SU-DHL-6 (cell line): ENCODE measurements around the gene NLN.
"Not testable (repeated sequence)": the region's sequence is repeated elsewhere in the genome, so short reads cannot be mapped to it uniquely, and the experiment has no call there.

ENCODE experiments used
- H2AFZ ChIP-seq: fragments of 200-600 bp; sonication (generic); 2 replicates; pipeline ENCODE4 v1.6.1; 2014; ENCODE audit warnings: low read depth, mild to moderate bottlenecking, moderate library complexity, mixed read lengths, antibody characterized with exemption, low read length; ENCODE audit not compliant: severe bottlenecking
- H3F3A ChIP-seq: fragments of 200-600 bp; shearing (Covaris generic); 2 replicates; pipeline ENCODE4 v1.6.0; 2016; ENCODE audit warnings: antibody characterized with exemption, mild to moderate bottlenecking; ENCODE audit not compliant: insufficient read depth
- H3K27ac ChIP-seq: fragments of 200-600 bp; sonication (generic); 2 replicates; pipeline ENCODE4 v1.5.1; 2016; ENCODE audit warnings: low read depth, mild to moderate bottlenecking, low read length, moderate library complexity, mixed read lengths
- H3K27me3 ChIP-seq: fragments of 200-600 bp; sonication (generic), shearing (Covaris generic); 2 replicates; pipeline ENCODE4 v1.6.0; 2014; ENCODE audit warnings: mild to moderate bottlenecking, low read length
- H3K36me3 ChIP-seq: fragments of 200-600 bp; sonication (generic); 2 replicates; pipeline ENCODE4 v1.6.1; 2014; ENCODE audit warnings: mild to moderate bottlenecking, low read length, mixed read lengths
- H3K4me2 ChIP-seq: fragments of 300-600, 200-600 bp; shearing (Covaris generic), sonication (generic); 2 replicates; pipeline ENCODE4 v1.6.0; 2014; ENCODE audit warnings: low read length, low read depth, mild to moderate bottlenecking; ENCODE audit not compliant: poor library complexity, severe bottlenecking
- H3K4me3 ChIP-seq: fragments of 200-600 bp; sonication (generic); 2 replicates; pipeline ENCODE4 v1.5.1; 2014; ENCODE audit warnings: antibody characterized with exemption, low read length, mild to moderate bottlenecking, mixed read lengths; ENCODE audit not compliant: insufficient read depth, poor library complexity, severe bottlenecking
- H3K79me2 ChIP-seq: fragments of 200-600 bp; sonication (generic); 2 replicates; pipeline ENCODE4 v1.6.1; 2014; ENCODE audit warnings: mild to moderate bottlenecking, low read length, moderate library complexity; ENCODE audit not compliant: insufficient read depth
- H3K9ac ChIP-seq: fragments of 200-600 bp; sonication (generic); 2 replicates; pipeline ENCODE4 v1.7.0; 2014; ENCODE audit warnings: mild to moderate bottlenecking, low read length
- H3K9me2 ChIP-seq: fragments of 200-600 bp; sonication (generic); replicated peaks from 2 replicates; pipeline ENCODE4 v1.6.1; 2014; ENCODE audit warnings: low read length; ENCODE audit not compliant: insufficient read depth
- H3K9me3 ChIP-seq: fragments of 200-600 bp; sonication (generic); 2 replicates; pipeline ENCODE4 v1.6.1; 2014; ENCODE audit warnings: low read length, mixed read lengths; ENCODE audit not compliant: insufficient read depth
- H4K20me1 ChIP-seq: fragments of 200-600 bp; sonication (generic); 2 replicates; pipeline ENCODE4 v1.6.1; 2014; ENCODE audit warnings: low read depth, mild to moderate bottlenecking, antibody characterized with exemption, low read length, moderate library complexity, mixed read lengths
- EZH2phosphoT487 ChIP-seq: fragments of 200-600 bp; sonication (generic), shearing (Covaris generic); conservative IDR thresholded peaks from 2 replicates; pipeline ENCODE4 v1.6.1; 2018; ENCODE audit warnings: mild to moderate bottlenecking, antibody characterized with exemption, low read length, moderate library complexity, mixed read lengths
- TF ChIP-seq, protein P1 (sequence below): fragments of 200-600 bp; sonication (generic); IDR thresholded peaks from one replicate; pipeline ENCODE4 v1.5.1; 2017; ENCODE audit warnings: antibody characterized with exemption, mild to moderate bottlenecking, low read length, moderate library complexity; ENCODE audit not compliant: insufficient read depth, poor library complexity, severe bottlenecking

Gene NLN

DNA sequence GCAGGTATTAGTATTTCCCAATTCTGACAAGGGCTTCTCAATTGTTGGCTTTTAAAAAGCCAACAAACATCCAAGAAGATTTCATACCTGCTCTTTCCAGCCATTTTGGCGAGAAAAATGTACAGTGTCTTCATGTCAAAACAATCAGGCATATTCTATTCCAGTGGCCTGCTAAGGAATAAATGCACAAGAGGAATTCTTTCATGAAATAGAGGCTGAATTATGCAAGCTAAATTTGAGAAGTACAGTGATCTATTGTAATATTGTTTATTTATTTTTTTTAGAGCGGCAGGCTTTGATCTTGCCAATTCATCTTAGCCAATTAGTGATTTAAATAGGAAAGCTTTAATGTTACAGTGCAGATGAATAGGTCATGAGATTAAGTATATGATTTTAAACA is 49.3 kb downstream of the NLN start:
- H4K20me1 ChIP-seq = no peaks in the 10 kb centered on the region
- TF ChIP-seq, protein P1, sequence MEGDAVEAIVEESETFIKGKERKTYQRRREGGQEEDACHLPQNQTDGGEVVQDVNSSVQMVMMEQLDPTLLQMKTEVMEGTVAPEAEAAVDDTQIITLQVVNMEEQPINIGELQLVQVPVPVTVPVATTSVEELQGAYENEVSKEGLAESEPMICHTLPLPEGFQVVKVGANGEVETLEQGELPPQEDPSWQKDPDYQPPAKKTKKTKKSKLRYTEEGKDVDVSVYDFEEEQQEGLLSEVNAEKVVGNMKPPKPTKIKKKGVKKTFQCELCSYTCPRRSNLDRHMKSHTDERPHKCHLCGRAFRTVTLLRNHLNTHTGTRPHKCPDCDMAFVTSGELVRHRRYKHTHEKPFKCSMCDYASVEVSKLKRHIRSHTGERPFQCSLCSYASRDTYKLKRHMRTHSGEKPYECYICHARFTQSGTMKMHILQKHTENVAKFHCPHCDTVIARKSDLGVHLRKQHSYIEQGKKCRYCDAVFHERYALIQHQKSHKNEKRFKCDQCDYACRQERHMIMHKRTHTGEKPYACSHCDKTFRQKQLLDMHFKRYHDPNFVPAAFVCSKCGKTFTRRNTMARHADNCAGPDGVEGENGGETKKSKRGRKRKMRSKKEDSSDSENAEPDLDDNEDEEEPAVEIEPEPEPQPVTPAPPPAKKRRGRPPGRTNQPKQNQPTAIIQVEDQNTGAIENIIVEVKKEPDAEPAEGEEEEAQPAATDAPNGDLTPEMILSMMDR = no peak
- no peak for TF ChIP-seq EZH2phosphoT487

DNA sequence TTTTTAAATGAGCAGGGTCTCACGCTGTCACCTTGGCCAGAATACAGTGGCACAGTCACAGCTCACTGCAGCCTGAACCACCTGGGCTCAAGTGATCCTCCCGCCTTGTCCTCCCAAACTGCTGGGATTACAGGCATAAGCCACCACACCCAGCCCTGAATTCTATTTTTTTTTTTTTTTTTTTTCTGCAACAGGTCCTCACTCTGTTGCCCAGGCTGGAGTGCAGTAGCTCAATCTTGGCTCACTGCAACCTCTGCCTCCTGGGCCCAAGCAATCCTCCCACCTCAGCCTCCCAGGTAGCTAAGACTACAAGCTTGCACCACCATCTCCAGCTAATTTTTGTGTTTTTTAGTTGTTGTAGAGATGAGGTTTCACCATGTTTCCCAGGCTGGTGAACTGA is 51.0 kb downstream of the NLN start:
- not testable (repeated sequence) for H3K9ac ChIP-seq

More for the DNA sequence above, 49.3 kb downstream of the NLN start:
- Histone ChIP-seq H3K9me3 (no peaks in the 10 kb centered on the region), H3K4me2 (no peak overlapping the region), H3K9me2 (no peaks in the 10 kb centered on the region), H3K27me3 (no peaks in the 10 kb centered on the region), H2AFZ (no peak overlapping the region), H3F3A (no peaks in the 10 kb centered on the region), H3K4me3 (no peak overlapping the region), H3K36me3 (no peaks in the 10 kb centered on the region), H3K27ac (no peak overlapping the region), H3K79me2 (no peaks in the 10 kb centered on the region), H3K9ac (no peak overlapping the region)

DNA sequence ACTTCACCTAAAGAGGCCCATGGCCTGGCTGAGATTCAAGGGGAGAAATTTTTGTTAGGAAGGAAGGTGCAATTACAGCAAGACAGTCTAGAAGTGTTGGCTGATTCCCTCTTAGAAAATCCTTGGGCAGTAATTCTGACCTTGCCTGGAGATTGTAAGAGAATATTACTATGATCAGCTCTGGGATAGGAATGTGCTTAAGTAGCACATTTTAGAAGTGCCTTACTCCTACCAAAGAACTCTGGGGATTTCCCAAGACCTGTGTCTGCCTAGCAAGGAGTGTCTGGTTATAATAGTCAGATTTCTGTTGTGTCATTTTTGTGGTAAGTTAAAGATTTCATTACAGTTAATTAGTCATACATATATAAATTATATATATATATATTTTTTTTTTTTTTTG is 52.3 kb downstream of the NLN start:
- H3K27me3 ChIP-seq = no peaks in the 10 kb centered on the region
- H4K20me1 ChIP-seq = no peaks in the 10 kb centered on the region
- no peak overlapping the region for H3K4me2 ChIP-seq
- TF ChIP-seq, protein P1 = no peak
- TF ChIP-seq EZH2phosphoT487 = no peak
- H2AFZ ChIP-seq = no peak overlapping the region
- H3K27ac ChIP-seq = no peak overlapping the region
- no peaks in the 10 kb centered on the region for H3K9me2 ChIP-seq
- no peaks in the 10 kb centered on the region for H3F3A ChIP-seq
- H3K4me3 ChIP-seq = no peak overlapping the region
- no peaks in the 10 kb centered on the region for H3K79me2 ChIP-seq
- H3K36me3 ChIP-seq = no peaks in the 10 kb centered on the region
- no peaks in the 10 kb centered on the region for H3K9me3 ChIP-seq
- H3K9ac ChIP-seq = no peak overlapping the region

More for the DNA sequence above, 51.0 kb downstream of the NLN start:
- H4K20me1 ChIP-seq, H3K9me3 ChIP-seq, H3K27ac ChIP-seq, H3K27me3 ChIP-seq, H3K79me2 ChIP-seq, H3K4me2 ChIP-seq, H2AFZ ChIP-seq, H3K9me2 ChIP-seq, H3K4me3 ChIP-seq, H3F3A ChIP-seq, H3K36me3 ChIP-seq: not testable (repeated sequence)

DNA sequence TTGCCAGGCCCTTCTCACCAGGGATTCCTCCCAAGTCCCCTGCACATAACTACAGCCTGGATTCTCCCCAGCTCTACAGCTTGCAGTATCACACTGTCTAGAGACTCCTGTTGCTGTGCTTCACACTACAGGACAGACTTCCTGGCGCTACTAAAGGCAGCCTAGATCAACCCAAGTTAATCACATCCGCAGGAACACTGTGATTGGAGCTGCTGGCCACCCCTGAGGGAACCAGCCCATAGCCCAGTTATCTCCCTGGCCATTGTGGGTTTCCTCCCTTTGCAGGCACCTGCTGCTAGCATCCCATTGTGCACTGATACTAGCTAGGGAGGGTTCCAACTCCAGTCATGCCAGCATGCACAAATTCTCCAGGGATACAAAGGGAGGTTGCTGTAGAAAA is 53.5 kb downstream of the NLN start:
- H3F3A ChIP-seq = no peaks in the 10 kb centered on the region
- no peaks in the 10 kb centered on the region for H3K9me2 ChIP-seq
- no peaks in the 10 kb centered on the region for H3K79me2 ChIP-seq
- H3K27me3 ChIP-seq = no peaks in the 10 kb centered on the region
- H3K4me2 ChIP-seq = no peak overlapping the region
- no peak overlapping the region for H3K27ac ChIP-seq
- no peaks in the 10 kb centered on the region for H3K9me3 ChIP-seq
- TF ChIP-seq, protein P1 = no peak
- no peak for TF ChIP-seq EZH2phosphoT487
- no peak overlapping the region for H2AFZ ChIP-seq
- H3K4me3 ChIP-seq = no peak overlapping the region
- H4K20me1 ChIP-seq = no peaks in the 10 kb centered on the region
- H3K9ac ChIP-seq = no peak overlapping the region
- H3K36me3 ChIP-seq = no peaks in the 10 kb centered on the region; the same call in 1 of the 2 replicates
